ENCODE measurements around the gene NOX5. TPM values are rescaled to one million over a fixed set of nuclear protein-coding genes. Genes with fewer than 3 reads are reported as not detected.

Gene NOX5
- total RNA-seq, 1 experiment from 2014 or later: 1.1 TPM

DNA sequence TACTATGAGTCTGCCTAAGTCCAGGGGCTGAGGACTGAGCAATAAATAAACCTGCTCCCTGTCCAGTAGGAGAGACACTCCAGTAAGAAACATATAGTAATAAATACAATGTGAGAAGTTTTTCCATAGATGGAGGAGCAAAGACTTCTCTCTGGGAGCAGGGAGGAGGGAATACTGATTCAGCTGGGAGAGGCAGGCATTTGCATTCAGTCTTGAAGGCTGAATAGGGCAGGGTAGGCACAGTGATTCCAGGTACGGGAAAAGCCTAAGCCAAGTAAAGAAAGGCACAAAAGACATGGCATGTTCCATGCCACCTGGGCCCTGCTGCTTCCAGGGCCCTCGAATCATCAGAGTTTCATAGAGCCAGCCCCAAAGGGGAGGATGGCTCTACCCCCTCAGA, 86.3 kb downstream of the NOX5 start:
- no peak for DNase-seq (ENCODE audit: low read depth)

DNA sequence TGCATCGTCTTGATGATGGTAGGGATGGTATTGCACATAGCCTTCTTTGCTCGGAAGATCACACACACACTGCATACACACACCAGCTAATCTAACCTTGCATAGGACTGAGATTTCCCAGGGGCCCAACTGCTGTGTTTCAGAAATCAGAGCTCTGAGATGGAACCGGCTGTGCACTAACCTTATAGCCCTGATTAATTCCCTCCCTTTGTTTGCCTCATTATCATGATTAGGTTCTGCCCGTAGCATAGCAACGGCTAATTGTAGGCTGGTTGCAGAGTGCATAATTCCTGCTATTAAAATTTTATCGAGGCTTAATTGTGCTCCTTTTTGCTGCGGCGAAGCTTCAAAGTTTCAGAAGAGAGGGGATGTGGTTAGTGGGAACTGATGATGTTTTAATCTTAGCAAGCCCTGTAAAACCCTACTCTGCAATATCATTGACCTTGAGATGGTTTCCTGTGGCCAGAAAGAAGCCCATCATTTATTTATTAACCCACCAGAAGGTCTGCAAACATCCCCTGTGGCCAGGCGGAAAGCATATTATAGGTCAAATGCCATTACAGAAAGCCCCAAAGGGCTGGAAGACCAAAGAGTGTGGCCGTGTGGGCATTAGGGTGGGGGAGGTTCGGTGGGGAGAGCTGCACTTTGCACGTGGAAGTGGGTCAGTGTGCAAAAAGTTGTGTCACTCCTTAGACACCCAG, 89.7 kb downstream of the NOX5 start:
- DNase-seq (ENCODE audit: low read depth): no peak

DNA sequence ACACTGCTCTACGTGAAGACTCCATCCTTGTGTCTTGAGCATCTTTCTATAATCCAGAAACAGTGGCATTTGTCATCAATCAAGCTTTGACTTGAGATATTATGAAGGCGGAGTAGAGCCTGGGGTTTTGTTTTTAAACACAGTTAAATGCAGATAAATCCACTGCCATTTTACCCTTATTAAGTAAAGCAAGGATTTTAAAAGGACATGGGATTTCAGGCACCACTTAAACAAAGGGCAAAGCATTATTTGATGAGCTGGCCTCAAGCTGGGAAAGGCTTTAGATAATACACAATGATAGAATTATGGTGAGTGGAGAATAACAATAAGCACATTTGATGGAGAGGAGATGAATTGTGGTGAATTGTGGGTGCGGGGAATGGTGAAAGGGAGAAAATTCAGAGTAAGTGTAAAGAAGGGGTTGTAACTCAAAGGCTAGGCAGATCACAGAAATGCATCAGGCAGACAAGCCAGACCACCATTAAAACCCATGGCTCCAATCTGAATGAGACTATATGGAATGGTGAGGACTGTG, 91.0 kb downstream of the NOX5 start:
- no peak for DNase-seq (ENCODE audit: low read depth)

DNA sequence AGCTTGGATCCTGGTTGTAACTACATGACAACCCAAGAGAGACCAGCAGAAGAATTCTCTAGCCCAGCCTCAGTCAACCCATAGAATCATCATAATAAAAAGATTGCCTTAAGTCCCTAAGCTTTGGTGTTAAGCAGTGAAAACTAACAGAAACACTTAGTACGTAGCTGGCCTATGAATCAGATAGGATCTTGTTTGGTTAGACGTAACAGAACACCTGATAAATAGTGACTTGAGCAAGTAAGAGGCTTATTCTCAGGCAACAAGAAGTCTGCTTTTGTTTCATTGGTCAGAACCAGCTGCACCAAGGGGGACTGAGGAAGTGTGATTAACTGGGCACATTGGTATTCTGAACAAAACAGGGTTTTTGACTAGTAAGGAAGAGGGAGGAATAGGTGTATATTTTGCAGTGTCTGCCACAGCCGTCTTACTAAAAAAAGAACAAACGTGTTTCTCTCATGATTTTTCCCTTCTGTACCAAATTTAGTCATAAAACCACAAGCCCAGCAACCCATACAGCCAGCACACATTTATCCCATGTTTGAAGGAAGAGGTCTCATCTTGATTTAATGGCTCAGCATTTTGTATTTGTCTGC, 92.6 kb downstream of the NOX5 start:
- DNase-seq (ENCODE audit: low read depth): peak; percentile 11

Other genes starting within 250 kb of the NOX5 start
- gene ANP32A, start 193.8 kb upstream of the NOX5 start, total RNA-seq (2014; rRNA removed; shearing (Covaris generic)): 102 and 114 TPM in 2 replicates
- not detected in 2 replicates for gene SPESP1, start 84.2 kb upstream of the NOX5 start, total RNA-seq (2014; rRNA removed; shearing (Covaris generic))
- gene GLCE, start 145.9 kb downstream of the NOX5 start, total RNA-seq (2014; rRNA removed; shearing (Covaris generic)): 14.7 and 15.5 TPM in 2 replicates